HepG2 (cell line): Measurements from ENCODE around the gene CHRNB1. TPM values are rescaled to one million over a fixed set of nuclear protein-coding genes. Genes with fewer than 3 reads are reported as not detected.

ENCODE experiments used
- ATAC-seq: fragments of 200-7000 bp; cut with Tn5 transposase; 3 replicates; pipeline ENCODE4 v1.9.1; 2020; ENCODE audit warnings: mild to moderate bottlenecking, moderate library complexity
- BruUV-seq: library from RNA; stranded (reverse); fragments of 400-500 nt; replicated peaks from 2 replicates; lab custom pipeline; 2021; lab: Mats Ljungman, UMichigan
- CTCF ChIA-PET: fragments of 300-600 bp; formaldehyde crosslinking; extraction: SDS; loops from one replicate; lab custom pipeline; 2021; ENCODE audit warnings: low total read pairs, inconsistent platforms, low intra/inter-chr PET ratio; lab: Yijun Ruan, JAX
- POLR2A ChIA-PET: fragments of 350-600 bp; sonication (Branson Sonifier 250); formaldehyde crosslinking; loops from one replicate; lab custom pipeline; 2020; ENCODE audit warnings: antibody characterized with exemption, inconsistent platforms; lab: Yijun Ruan, JAX
- DNase-seq: peaks from one replicate; pipeline ENCODE4 v3.0.0-alpha.2; 2015; ENCODE audit warnings: low spot score
- FAIRE-seq: peaks from 3 replicates; lab custom pipeline; 2011; peaks lifted over from hg19 to GRCh38; lab: Jason Lieb, UNC
- H2AFZ ChIP-seq: one replicate; pipeline ENCODE4 v1.6.1; 2011; ENCODE audit warnings: low read length, inconsistent platforms
- H3K27ac ChIP-seq: fragments of 300-600 bp; 3 replicates; pipeline ENCODE4 v1.8.0; 2011; ENCODE audit warnings: mixed run types, mild to moderate bottlenecking, mixed read lengths, low read length, inconsistent platforms; ENCODE audit not compliant: insufficient read depth; ENCODE audit errors: extremely low read length
- H3K27me3 ChIP-seq, 2 experiments: fragments of 200-600 bp in 1 of 2; 2 replicates in 1 of 2; 3 replicates in 1 of 2; pipeline versions ENCODE4 v1.6.0 to v1.8.0; 2011; ENCODE audit warnings: low read length in 2 of 2, mild to moderate bottlenecking in 2 of 2, moderate library complexity in 2 of 2, inconsistent platforms in 1 of 2; ENCODE audit not compliant: insufficient read depth in 2 of 2, control insufficient read depth in 1 of 2
- H3K36me3 ChIP-seq, 2 experiments: fragments of 200-600 bp in 1 of 2; replicated peaks in 1 of 2; 2 replicates in 1 of 2; 3 replicates in 1 of 2; pipeline versions ENCODE4 v1.5.1 to v1.8.0; 2011; ENCODE audit warnings: low read length in 2 of 2, inconsistent platforms in 1 of 2; ENCODE audit not compliant: insufficient read depth in 2 of 2, control insufficient read depth in 1 of 2
- H3K4me1 ChIP-seq: 2 replicates; pipeline ENCODE4 v1.5.1; 2012; ENCODE audit warnings: low read length, inconsistent platforms; ENCODE audit not compliant: insufficient read depth
- H3K4me2 ChIP-seq: 2 replicates; pipeline ENCODE4 v1.6.0; 2011; ENCODE audit warnings: low read depth, low read length, inconsistent platforms
- H3K4me3 ChIP-seq, 3 experiments: fragments of 200-600 bp in 1 of 3; sonication (generic), shearing (Covaris generic) in 1 of 3; replicated peaks in 1 of 3; 2 replicates each; pipeline ENCODE4 v1.5.1; 2011 to 2016; ENCODE audit warnings: low read length in 3 of 3, inconsistent platforms in 2 of 3, low read depth in 2 of 3, mild to moderate bottlenecking in 2 of 3, control low read depth in 1 of 3, mixed read lengths in 1 of 3; ENCODE audit not compliant: insufficient read depth in 1 of 3
- H3K79me2 ChIP-seq: one replicate; pipeline ENCODE4 v1.6.1; 2011; ENCODE audit warnings: low read length, inconsistent platforms; ENCODE audit not compliant: insufficient read depth
- H3K9ac ChIP-seq: 2 replicates; pipeline ENCODE4 v1.6.0; 2011; ENCODE audit warnings: mild to moderate bottlenecking, low read depth, low read length, inconsistent platforms; ENCODE audit not compliant: insufficient read depth
- H3K9me3 ChIP-seq: 2 replicates; pipeline ENCODE4 v1.5.1; 2012; ENCODE audit warnings: mild to moderate bottlenecking, low read length
- H4K20me1 ChIP-seq: 2 replicates; pipeline ENCODE4 v1.6.0; 2011; ENCODE audit warnings: inconsistent platforms, mild to moderate bottlenecking, low read length, moderate library complexity; ENCODE audit not compliant: insufficient read depth
- EEA1 ChIP-seq: sonication (generic); formaldehyde crosslinking; IDR thresholded peaks from 2 replicates; pipeline ENCODE4 v1.5.1; 2020; ENCODE audit warnings: mild to moderate bottlenecking, missing genetic modification reagents, borderline replicate concordance
- ZNF232 ChIP-seq: sonication (generic); formaldehyde crosslinking; IDR thresholded peaks from 2 replicates; pipeline ENCODE4 v1.4.0; 2020; ENCODE audit warnings: missing genetic modification reagents, borderline replicate concordance
- WGBS: methylation state at CpG from one replicate; pipeline ENCODE4 v1.1.6; 2017; ENCODE audit warnings: low lambda C conversion rate; 5-methylcytosine and 5-hydroxymethylcytosine counted together
- in situ Hi-C: cut with HindIII; loops from 2 replicates; pipeline ENCODE4 v1.10.0; 2017; ENCODE audit warnings: low pct_unique_long_range_greater_than_20kb; ENCODE audit not compliant: extremely low pct_ligation_motif_present
- intact Hi-C: fragments of 100-400 bp; cut with micrococcal nuclease; formaldehyde crosslinking; loops from one replicate; pipeline ENCODE4 v1.10.0; 2022; ENCODE audit not compliant: unreplicated experiment
- polyA plus RNA-seq, 8 experiments: library from polyadenylated mRNA; depleted of rRNA in 3 of 8; stranded (reverse) in 7 of 8; unstranded in 1 of 8; fragments of >200 nt; fragmentation: Illumina TruSeq in 4 of 8; extraction: Trizol in 4 of 8; gene quantifications; 2 replicates each; pipeline versions ENCODE4 v1.2.1 to v1.2.3, GENCODE V29; 2011 to 2016; ENCODE audit warnings: low read depth in 4 of 8, missing spikeins in 1 of 8, mixed read lengths in 1 of 8; ENCODE audit not compliant: insufficient read depth in 1 of 8
- total RNA-seq, 5 experiments: library from RNA; depleted of rRNA; stranded (reverse); fragments of >200 nt; fragmentation: Illumina TruSeq; extraction: Trizol; gene quantifications; 2 replicates each; pipeline ENCODE4 v1.2.3, GENCODE V29; 2016; ENCODE audit warnings: low read depth in 1 of 5
- TF ChIP-seq, protein P1 (sequence below): IDR thresholded peaks from 2 replicates; pipeline ENCODE4 v1.6.1; 2018; ENCODE audit warnings: missing genetic modification reagents
- TF ChIP-seq, protein P2 (sequence below), 2 experiments: fragments of 450-650 bp in 1 of 2; sonication (generic) in 1 of 2; formaldehyde crosslinking in 1 of 2; IDR thresholded peaks; 2 replicates each; pipeline versions ENCODE4 v1.6.1 to v1.8.0; 2016 to 2022; ENCODE audit warnings: antibody characterized with exemption in 1 of 2, mild to moderate bottlenecking in 1 of 2, missing genetic modification reagents in 1 of 2
- TF ChIP-seq, protein P3 (sequence below): IDR thresholded peaks from 2 replicates; pipeline ENCODE4 v1.6.1; 2016; ENCODE audit warnings: low read depth, control low read depth

Gene CHRNB1
- total and polyA plus RNA-seq, 2 of the 13 experiments (the other 11 are each of a cell fraction or from before 2014, with no cell fraction given), result 5.4 to 33.7 TPM

DNA sequence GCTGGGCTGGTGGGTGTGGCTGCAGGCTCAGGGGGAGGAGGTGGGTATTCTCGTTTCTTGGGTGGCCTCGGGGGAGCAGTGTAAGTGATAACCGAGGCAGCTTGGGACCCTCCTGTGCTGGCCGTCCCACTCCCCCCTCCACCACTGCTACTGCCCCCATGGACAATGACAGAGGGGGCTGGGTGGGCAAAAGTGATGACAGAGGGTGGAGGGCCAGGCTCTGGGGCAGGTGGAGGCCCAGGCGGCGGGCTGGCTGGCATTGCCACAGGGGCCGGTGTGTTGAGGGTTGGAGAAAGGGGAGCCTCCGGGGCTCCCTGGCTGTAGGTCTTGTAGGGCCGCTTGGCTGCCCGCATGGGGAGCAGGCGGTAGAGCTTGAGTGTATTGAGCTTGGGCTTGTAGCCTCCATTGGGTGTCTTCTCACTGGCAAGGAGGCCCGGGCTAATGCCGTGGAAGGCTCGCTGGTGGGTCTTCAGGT, 18.5 kb downstream of the CHRNB1 start:
- no TSS peak for BruUV-seq
- Histone ChIP-seq H3K9me3 (no peaks in the 10 kb centered on the region), H3K27me3 (no peaks in the 10 kb centered on the region), H3K9ac (no peak overlapping the region), H3K4me1 (peaks cover 8% of the 10 kb centered on the region; the same call in 1 of the 2 replicates), H3K27ac (no peak overlapping the region), H3K4me3 (no peak overlapping the region), H3K4me2 (no peak overlapping the region)
- ChIA-PET CTCF (no interaction called here), POLR2A (no interaction called here)
- FAIRE-seq (no peak), ATAC-seq (no peak; the same call in 1 of the 3 replicates), DNase-seq (no peak)
- TF ChIP-seq, protein P1, sequence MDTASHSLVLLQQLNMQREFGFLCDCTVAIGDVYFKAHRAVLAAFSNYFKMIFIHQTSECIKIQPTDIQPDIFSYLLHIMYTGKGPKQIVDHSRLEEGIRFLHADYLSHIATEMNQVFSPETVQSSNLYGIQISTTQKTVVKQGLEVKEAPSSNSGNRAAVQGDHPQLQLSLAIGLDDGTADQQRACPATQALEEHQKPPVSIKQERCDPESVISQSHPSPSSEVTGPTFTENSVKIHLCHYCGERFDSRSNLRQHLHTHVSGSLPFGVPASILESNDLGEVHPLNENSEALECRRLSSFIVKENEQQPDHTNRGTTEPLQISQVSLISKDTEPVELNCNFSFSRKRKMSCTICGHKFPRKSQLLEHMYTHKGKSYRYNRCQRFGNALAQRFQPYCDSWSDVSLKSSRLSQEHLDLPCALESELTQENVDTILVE (CRISPR knock-in tag), result no peak
- TF ChIP-seq EEA1, result no peak
- TF ChIP-seq, all 625 proteins: peak for 0
- peaks cover 0 to 2% of the 10 kb centered on the region in 2 experiments; a peak in 3 of 5 replicates for H3K36me3 ChIP-seq
- intact Hi-C loops (no loop called here), in situ Hi-C loops (no loop called here)
- no peaks in the 10 kb centered on the region for H3K79me2 ChIP-seq
- 99% methylated on average over 12 of the region's 14 CpGs for WGBS
- H2AFZ ChIP-seq, result no peak overlapping the region
- peaks cover 5% of the 10 kb centered on the region; the same call in 1 of the 2 replicates for H4K20me1 ChIP-seq

DNA sequence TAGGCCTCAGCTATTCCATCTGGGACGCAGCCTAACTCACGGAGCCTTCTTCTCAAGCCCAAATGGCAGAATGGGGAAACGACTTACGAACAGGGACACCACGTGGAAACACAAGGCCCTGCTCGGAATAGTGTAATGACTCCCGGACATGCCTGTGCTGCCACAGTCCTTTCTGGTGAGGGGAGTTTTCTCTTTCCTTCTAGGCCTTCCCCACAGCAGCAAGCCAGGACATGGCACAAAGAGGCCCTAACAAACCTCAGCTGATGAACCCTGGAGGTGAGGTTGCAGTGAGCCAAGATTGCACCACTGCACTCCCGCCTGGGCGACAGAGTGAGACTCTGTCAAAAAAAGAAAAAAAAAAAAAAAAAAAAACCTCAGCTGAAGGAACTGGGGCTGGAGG, 19.2 kb downstream of the CHRNB1 start:
- no peaks in the 10 kb centered on the region for H3K9me3 ChIP-seq
- no peaks in the 10 kb centered on the region for H3K79me2 ChIP-seq
- no peak overlapping the region for H3K9ac ChIP-seq
- no peak for FAIRE-seq
- H3K27ac ChIP-seq, result no peak overlapping the region
- no peaks in the 10 kb centered on the region for H3K27me3 ChIP-seq
- H2AFZ ChIP-seq, result no peak overlapping the region
- no peak overlapping the region for H3K4me2 ChIP-seq
- no peak for DNase-seq
- H3K36me3 ChIP-seq, result peaks cover 0 to 2% of the 10 kb centered on the region in 2 experiments; a peak in 3 of 5 replicates
- H3K4me3 ChIP-seq, result no peak overlapping the region
- in situ Hi-C loops (no loop called here), intact Hi-C loops (no loop called here)
- peaks cover 14% of the 10 kb centered on the region; the same call in 1 of the 2 replicates for H3K4me1 ChIP-seq
- POLR2A ChIA-PET, result no interaction called here
- BruUV-seq, result no TSS peak
- ATAC-seq, result no peak
- peaks cover 8% of the 10 kb centered on the region; the same call in 1 of the 2 replicates for H4K20me1 ChIP-seq
- WGBS, result 89% methylated on average over 7 of the region's 9 CpGs
- CTCF ChIA-PET, result no interaction called here
- TF ChIP-seq ZNF232 (CRISPR knock-in tag), result no peak
- TF ChIP-seq, protein P2, sequence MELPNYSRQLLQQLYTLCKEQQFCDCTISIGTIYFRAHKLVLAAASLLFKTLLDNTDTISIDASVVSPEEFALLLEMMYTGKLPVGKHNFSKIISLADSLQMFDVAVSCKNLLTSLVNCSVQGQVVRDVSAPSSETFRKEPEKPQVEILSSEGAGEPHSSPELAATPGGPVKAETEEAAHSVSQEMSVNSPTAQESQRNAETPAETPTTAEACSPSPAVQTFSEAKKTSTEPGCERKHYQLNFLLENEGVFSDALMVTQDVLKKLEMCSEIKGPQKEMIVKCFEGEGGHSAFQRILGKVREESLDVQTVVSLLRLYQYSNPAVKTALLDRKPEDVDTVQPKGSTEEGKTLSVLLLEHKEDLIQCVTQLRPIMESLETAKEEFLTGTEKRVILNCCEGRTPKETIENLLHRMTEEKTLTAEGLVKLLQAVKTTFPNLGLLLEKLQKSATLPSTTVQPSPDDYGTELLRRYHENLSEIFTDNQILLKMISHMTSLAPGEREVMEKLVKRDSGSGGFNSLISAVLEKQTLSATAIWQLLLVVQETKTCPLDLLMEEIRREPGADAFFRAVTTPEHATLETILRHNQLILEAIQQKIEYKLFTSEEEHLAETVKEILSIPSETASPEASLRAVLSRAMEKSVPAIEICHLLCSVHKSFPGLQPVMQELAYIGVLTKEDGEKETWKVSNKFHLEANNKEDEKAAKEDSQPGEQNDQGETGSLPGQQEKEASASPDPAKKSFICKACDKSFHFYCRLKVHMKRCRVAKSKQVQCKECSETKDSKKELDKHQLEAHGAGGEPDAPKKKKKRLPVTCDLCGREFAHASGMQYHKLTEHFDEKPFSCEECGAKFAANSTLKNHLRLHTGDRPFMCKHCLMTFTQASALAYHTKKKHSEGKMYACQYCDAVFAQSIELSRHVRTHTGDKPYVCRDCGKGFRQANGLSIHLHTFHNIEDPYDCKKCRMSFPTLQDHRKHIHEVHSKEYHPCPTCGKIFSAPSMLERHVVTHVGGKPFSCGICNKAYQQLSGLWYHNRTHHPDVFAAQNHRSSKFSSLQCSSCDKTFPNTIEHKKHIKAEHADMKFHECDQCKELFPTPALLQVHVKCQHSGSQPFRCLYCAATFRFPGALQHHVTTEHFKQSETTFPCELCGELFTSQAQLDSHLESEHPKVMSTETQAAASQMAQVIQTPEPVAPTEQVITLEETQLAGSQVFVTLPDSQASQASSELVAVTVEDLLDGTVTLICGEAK (IDR thresholded peaks at IDR 0.05), result no peak
- TF ChIP-seq, protein P2 (CRISPR knock-in tag; IDR thresholded peaks at IDR 0.05), result no peak
- TF ChIP-seq, protein P3, sequence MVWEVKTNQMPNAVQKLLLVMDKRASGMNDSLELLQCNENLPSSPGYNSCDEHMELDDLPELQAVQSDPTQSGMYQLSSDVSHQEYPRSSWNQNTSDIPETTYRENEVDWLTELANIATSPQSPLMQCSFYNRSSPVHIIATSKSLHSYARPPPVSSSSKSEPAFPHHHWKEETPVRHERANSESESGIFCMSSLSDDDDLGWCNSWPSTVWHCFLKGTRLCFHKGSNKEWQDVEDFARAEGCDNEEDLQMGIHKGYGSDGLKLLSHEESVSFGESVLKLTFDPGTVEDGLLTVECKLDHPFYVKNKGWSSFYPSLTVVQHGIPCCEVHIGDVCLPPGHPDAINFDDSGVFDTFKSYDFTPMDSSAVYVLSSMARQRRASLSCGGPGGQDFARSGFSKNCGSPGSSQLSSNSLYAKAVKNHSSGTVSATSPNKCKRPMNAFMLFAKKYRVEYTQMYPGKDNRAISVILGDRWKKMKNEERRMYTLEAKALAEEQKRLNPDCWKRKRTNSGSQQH (CRISPR knock-in tag), result no peak
